K562 (cell line): ENCODE measurements around the gene PIP4K2A. TPM values are rescaled to one million over a fixed set of nuclear protein-coding genes. Genes with fewer than 3 reads are reported as not detected.

ENCODE experiments used
- CEBPB ChIP-seq: fragments of 450-650 bp; IDR thresholded peaks from 2 replicates; pipeline ENCODE4 v1.6.1; 2016; ENCODE audit warnings: missing genetic modification characterization, missing compliant biosample characterization
- CEBPG ChIP-seq, 3 experiments: fragments of 200-800 bp in 1 of 3; sonication (Bioruptor generic) in 1 of 3; sonication (generic) in 1 of 3; formaldehyde crosslinking in 1 of 3; IDR thresholded peaks in 2 of 3; conservative IDR thresholded peaks in 1 of 3; 2 replicates each; pipeline versions ENCODE4 v1.6.1 to v1.8.0; 2016 to 2022; ENCODE audit warnings: missing compliant biosample characterization in 2 of 3, missing genetic modification characterization in 2 of 3, mild to moderate bottlenecking in 1 of 3, missing genetic modification reagents in 1 of 3
- TCF3 ChIP-seq: sonication (generic); formaldehyde crosslinking; IDR thresholded peaks from 2 replicates; pipeline ENCODE4 v1.4.0; 2020; ENCODE audit warnings: mild to moderate bottlenecking, missing genetic modification reagents
- ZNF354B ChIP-seq: fragments of 250-450 bp; sonication (Bioruptor Pico); IDR thresholded peaks from 2 replicates; pipeline ENCODE4 v1.4.0; 2020
- ZNF699 ChIP-seq: fragments of 250-450 bp; sonication (Bioruptor Pico); IDR thresholded peaks from 2 replicates; pipeline ENCODE4 v1.8.0; 2021; ENCODE audit warnings: mild to moderate bottlenecking, moderate library complexity; ENCODE audit not compliant: insufficient replicate concordance
- polyA plus RNA-seq, 8 experiments: library from polyadenylated mRNA; depleted of rRNA in 4 of 8; stranded (reverse) in 5 of 8; unstranded in 3 of 8; fragments of >200 nt; fragmentation: Nextera tagmentation in 2 of 8; fragmentation: Illumina TruSeq in 1 of 8; extraction: Ambion mirVana in 2 of 8; extraction: Trizol in 1 of 8; gene quantifications; 2 replicates each; pipeline versions ENCODE4 v1.2.1 to v1.2.3, GENCODE V29; 2011 to 2014; ENCODE audit warnings: inconsistent platforms in 1 of 8, missing spikeins in 1 of 8
- total RNA-seq, 7 experiments: library from RNA; depleted of rRNA in 6 of 7; stranded (reverse); fragments of >200 nt in 6 of 7; fragmentation: Illumina TruSeq in 2 of 7; extraction: Trizol in 2 of 7; gene quantifications; 2 replicates each; pipeline versions ENCODE4 v1.2.1 to v1.2.3, GENCODE V29; 2011 to 2021; ENCODE audit warnings: low replicate concordance in 1 of 7
- TF ChIP-seq, protein P1 (sequence below): fragments of 450-650 bp; formaldehyde crosslinking; IDR thresholded peaks from 2 replicates; pipeline ENCODE4 v1.4.0; 2022; ENCODE audit warnings: mild to moderate bottlenecking, moderate library complexity
- TF ChIP-seq, protein P2 (sequence below): fragments of 450-650 bp; IDR thresholded peaks from 2 replicates; pipeline ENCODE4 v1.6.1; 2016; ENCODE audit warnings: low read depth

The PIP4K2A gene
- total and polyA plus RNA-seq, 9 of the 15 experiments (the other 6 are each of a cell fraction or from before 2014, with no cell fraction given): 35.6 to 117 (median 71.9) TPM

DNA sequence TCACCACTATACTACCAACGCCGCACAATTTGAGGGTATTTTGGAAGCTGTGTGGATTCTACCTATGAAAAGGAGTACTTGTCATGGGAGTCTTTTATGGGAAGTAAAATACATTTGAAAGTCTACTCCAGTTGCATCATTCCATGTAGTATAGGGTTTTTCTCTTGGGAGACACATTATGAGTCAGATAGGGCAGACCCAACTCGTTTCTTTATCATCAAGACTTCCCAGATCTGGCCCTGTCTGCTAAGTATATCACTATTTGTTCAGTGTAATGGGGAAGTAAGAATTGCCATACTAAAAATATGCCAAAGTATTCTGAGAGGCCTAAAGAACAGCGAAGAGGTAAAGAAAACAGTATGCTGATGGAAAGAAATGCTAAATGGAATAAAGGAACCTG is 224.9 kb downstream of the PIP4K2A start (continued):
- TF ChIP-seq CEBPG (CRISPR knock-in tag; IDR thresholded peaks at IDR 0.05) (peak; percentile 58; the same call in 1 of the 2 replicates), CEBPG (tag; conservative IDR thresholded peaks at IDR 0.05 in 1 of 2, IDR thresholded peaks at IDR 0.05 in 1 of 2) (peak; percentile 40 to 90; a peak in 3 of 4 replicates), TCF3 (CRISPR knock-in tag) (peak; percentile 53), ZNF699 (CRISPR knock-in tag) (no peak), CEBPB (tag) (peak; percentile 41; the same call in 1 of the 2 replicates), ZNF354B (no peak)
- TF ChIP-seq, protein P1, sequence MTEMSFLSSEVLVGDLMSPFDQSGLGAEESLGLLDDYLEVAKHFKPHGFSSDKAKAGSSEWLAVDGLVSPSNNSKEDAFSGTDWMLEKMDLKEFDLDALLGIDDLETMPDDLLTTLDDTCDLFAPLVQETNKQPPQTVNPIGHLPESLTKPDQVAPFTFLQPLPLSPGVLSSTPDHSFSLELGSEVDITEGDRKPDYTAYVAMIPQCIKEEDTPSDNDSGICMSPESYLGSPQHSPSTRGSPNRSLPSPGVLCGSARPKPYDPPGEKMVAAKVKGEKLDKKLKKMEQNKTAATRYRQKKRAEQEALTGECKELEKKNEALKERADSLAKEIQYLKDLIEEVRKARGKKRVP (CRISPR knock-in tag): peak; percentile 60
- TF ChIP-seq, protein P2, sequence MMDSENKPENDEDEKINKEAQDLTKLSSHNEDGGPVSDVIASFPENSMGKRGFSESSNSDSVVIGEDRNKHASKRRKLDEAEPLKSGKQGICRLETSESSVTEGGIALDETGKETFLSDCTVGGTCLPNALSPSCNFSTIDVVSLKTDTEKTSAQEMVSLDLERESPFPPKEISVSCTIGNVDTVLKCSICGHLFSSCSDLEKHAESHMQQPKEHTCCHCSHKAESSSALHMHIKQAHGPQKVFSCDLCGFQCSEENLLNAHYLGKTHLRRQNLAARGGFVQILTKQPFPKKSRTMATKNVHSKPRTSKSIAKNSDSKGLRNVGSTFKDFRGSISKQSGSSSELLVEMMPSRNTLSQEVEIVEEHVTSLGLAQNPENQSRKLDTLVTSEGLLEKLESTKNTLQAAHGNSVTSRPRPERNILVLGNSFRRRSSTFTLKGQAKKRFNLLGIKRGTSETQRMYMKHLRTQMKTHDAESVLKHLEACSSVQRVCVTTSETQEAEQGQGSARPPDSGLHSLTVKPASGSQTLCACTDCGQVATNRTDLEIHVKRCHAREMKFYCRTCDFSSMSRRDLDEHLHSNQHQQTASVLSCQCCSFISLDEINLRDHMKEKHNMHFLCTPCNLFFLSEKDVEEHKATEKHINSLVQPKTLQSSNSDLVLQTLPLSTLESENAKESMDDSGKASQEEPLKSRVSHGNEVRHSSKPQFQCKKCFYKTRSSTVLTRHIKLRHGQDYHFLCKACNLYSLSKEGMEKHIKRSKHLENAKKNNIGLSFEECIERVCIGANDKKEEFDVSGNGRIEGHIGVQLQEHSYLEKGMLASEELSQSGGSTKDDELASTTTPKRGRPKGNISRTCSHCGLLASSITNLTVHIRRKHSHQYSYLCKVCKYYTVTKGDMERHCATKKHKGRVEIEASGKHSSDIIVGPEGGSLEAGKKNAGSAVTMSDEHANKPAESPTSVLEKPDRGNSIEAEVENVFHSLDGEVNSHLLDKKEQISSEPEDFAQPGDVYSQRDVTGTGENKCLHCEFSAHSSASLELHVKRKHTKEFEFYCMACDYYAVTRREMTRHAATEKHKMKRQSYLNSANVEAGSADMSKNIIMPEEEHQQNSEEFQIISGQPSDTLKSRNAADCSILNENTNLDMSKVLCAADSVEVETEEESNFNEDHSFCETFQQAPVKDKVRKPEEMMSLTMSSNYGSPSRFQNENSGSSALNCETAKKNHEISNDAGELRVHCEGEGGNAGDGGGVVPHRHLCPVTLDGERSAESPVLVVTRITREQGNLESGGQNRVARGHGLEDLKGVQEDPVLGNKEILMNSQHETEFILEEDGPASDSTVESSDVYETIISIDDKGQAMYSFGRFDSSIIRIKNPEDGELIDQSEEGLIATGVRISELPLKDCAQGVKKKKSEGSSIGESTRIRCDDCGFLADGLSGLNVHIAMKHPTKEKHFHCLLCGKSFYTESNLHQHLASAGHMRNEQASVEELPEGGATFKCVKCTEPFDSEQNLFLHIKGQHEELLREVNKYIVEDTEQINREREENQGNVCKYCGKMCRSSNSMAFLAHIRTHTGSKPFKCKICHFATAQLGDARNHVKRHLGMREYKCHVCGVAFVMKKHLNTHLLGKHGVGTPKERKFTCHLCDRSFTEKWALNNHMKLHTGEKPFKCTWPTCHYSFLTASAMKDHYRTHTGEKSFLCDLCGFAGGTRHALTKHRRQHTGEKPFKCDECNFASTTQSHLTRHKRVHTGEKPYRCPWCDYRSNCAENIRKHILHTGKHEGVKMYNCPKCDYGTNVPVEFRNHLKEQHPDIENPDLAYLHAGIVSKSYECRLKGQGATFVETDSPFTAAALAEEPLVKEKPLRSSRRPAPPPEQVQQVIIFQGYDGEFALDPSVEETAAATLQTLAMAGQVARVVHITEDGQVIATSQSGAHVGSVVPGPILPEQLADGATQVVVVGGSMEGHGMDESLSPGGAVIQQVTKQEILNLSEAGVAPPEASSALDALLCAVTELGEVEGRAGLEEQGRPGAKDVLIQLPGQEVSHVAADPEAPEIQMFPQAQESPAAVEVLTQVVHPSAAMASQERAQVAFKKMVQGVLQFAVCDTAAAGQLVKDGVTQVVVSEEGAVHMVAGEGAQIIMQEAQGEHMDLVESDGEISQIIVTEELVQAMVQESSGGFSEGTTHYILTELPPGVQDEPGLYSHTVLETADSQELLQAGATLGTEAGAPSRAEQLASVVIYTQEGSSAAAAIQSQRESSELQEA: no peak
